Measurements from ENCODE around the gene FIP1L1. TPM values are rescaled to one million over a fixed set of nuclear protein-coding genes. Genes with fewer than 3 reads are reported as not detected.

FIP1L1 gene
- polyA plus RNA-seq, 1 donor from 2014 or later = 89.0 TPM

DNA sequence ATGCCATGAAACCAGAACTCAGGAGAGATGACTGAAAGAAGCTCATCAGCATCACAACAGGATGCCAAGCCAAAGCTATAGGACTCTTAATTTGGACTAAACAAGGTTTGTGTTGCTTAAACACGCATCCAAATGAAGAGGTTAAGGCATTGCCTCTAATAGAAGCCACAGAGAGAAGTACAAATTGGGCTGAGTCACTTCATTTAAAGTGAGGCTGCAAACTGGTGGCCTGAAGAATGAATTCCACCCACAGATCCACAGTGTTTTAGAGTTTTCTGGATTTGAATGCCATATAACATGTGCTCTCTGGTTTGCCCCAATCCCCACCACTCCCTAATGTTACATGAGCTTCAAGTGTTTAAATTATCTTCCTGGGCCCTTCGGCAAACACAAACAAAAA is 103.5 kb downstream of the FIP1L1 start:
- no peak overlapping the region for H2AFZ ChIP-seq (ENCODE audit: low read depth, low read length)
- TF ChIP-seq, protein P1, sequence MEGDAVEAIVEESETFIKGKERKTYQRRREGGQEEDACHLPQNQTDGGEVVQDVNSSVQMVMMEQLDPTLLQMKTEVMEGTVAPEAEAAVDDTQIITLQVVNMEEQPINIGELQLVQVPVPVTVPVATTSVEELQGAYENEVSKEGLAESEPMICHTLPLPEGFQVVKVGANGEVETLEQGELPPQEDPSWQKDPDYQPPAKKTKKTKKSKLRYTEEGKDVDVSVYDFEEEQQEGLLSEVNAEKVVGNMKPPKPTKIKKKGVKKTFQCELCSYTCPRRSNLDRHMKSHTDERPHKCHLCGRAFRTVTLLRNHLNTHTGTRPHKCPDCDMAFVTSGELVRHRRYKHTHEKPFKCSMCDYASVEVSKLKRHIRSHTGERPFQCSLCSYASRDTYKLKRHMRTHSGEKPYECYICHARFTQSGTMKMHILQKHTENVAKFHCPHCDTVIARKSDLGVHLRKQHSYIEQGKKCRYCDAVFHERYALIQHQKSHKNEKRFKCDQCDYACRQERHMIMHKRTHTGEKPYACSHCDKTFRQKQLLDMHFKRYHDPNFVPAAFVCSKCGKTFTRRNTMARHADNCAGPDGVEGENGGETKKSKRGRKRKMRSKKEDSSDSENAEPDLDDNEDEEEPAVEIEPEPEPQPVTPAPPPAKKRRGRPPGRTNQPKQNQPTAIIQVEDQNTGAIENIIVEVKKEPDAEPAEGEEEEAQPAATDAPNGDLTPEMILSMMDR (IDR thresholded peaks at IDR 0.05; ENCODE audit: poor library complexity, severe bottlenecking) = no peak
- TF ChIP-seq POLR2AphosphoS5 (IDR thresholded peaks at IDR 0.05) = no peak
- TF ChIP-seq, protein P2, sequence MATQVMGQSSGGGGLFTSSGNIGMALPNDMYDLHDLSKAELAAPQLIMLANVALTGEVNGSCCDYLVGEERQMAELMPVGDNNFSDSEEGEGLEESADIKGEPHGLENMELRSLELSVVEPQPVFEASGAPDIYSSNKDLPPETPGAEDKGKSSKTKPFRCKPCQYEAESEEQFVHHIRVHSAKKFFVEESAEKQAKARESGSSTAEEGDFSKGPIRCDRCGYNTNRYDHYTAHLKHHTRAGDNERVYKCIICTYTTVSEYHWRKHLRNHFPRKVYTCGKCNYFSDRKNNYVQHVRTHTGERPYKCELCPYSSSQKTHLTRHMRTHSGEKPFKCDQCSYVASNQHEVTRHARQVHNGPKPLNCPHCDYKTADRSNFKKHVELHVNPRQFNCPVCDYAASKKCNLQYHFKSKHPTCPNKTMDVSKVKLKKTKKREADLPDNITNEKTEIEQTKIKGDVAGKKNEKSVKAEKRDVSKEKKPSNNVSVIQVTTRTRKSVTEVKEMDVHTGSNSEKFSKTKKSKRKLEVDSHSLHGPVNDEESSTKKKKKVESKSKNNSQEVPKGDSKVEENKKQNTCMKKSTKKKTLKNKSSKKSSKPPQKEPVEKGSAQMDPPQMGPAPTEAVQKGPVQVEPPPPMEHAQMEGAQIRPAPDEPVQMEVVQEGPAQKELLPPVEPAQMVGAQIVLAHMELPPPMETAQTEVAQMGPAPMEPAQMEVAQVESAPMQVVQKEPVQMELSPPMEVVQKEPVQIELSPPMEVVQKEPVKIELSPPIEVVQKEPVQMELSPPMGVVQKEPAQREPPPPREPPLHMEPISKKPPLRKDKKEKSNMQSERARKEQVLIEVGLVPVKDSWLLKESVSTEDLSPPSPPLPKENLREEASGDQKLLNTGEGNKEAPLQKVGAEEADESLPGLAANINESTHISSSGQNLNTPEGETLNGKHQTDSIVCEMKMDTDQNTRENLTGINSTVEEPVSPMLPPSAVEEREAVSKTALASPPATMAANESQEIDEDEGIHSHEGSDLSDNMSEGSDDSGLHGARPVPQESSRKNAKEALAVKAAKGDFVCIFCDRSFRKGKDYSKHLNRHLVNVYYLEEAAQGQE (IDR thresholded peaks at IDR 0.05; ENCODE audit: borderline replicate concordance) = no peak
- no peak for TF ChIP-seq TAF1 (IDR thresholded peaks at IDR 0.05; ENCODE audit: low read depth)
- H3K9me2 ChIP-seq (ENCODE audit: insufficient read depth, low read length) = no peaks in the 10 kb centered on the region
- H3K9me3 ChIP-seq (ENCODE audit: low read length) = no peaks in the 10 kb centered on the region
- no peak overlapping the region for H3K4me3 ChIP-seq (ENCODE audit: low read length)
- no peak overlapping the region for H3K4me2 ChIP-seq (ENCODE audit: low read length)
- no peaks in the 10 kb centered on the region for H3K27me3 ChIP-seq (ENCODE audit: insufficient read depth, low read depth, low read length)
- H3F3A ChIP-seq (ENCODE audit: insufficient read depth, low read length, poor library complexity, severe bottlenecking) = no peaks in the 10 kb centered on the region
- H3K9ac ChIP-seq (ENCODE audit: low read length) = no peak overlapping the region
- no peaks in the 10 kb centered on the region for H3K36me3 ChIP-seq (ENCODE audit: insufficient read depth, low read length)
- no peaks in the 10 kb centered on the region for H4K20me1 ChIP-seq (ENCODE audit: insufficient read depth)
- H3K27ac ChIP-seq (ENCODE audit: low read length) = no peak overlapping the region
- no peaks in the 10 kb centered on the region for H3K79me2 ChIP-seq (replicated peaks; ENCODE audit: insufficient read depth, low read length)

DNA sequence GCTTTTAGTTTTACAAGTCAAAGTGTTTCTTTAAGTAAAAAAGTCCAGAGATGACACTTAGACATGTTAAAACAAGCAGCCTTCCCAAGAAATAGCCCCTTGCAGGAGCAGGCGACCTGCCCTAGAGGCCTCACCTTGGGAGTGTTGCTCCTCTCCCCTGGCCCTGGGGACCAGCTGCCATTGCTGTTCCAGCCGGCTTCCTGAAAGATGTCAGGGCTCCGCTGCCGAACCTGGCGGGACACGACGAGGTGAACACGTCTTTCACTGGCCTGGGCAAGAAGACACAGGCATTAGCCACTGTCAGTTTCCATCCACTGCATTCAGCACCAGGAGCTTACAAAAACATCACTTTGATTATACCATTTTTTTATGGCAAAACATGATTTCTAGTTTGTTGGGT is 104.1 kb downstream of the FIP1L1 start:
- no peaks in the 10 kb centered on the region for H3K9me2 ChIP-seq (ENCODE audit: insufficient read depth, low read length)

More for the DNA sequence above, 104.1 kb downstream of the FIP1L1 start:
- Histone ChIP-seq H3K27me3 (ENCODE audit: insufficient read depth, low read depth, low read length) (no peaks in the 10 kb centered on the region), H2AFZ (ENCODE audit: low read depth, low read length) (no peak overlapping the region), H3K4me3 (ENCODE audit: low read length) (no peak overlapping the region), H3K36me3 (ENCODE audit: insufficient read depth, low read length) (no peaks in the 10 kb centered on the region), H3K79me2 (replicated peaks; ENCODE audit: insufficient read depth, low read length) (no peaks in the 10 kb centered on the region), H3F3A (ENCODE audit: insufficient read depth, low read length, poor library complexity, severe bottlenecking) (no peaks in the 10 kb centered on the region), H4K20me1 (ENCODE audit: insufficient read depth) (no peaks in the 10 kb centered on the region), H3K27ac (ENCODE audit: low read length) (no peak overlapping the region), H3K9ac (ENCODE audit: low read length) (no peak overlapping the region), H3K4me2 (ENCODE audit: low read length) (no peak overlapping the region), H3K9me3 (ENCODE audit: low read length) (no peaks in the 10 kb centered on the region)
- TF ChIP-seq POLR2AphosphoS5 (IDR thresholded peaks at IDR 0.05) (no peak), MXI1 (conservative IDR thresholded peaks at IDR 0.05; ENCODE audit: poor library complexity, severe bottlenecking) (no peak), TAF1 (IDR thresholded peaks at IDR 0.05; ENCODE audit: low read depth) (no peak), SMC3 (conservative IDR thresholded peaks at IDR 0.05; ENCODE audit: poor library complexity) (no peak), RAD21 (conservative IDR thresholded peaks at IDR 0.05) (no peak), EP300 (conservative IDR thresholded peaks at IDR 0.05; ENCODE audit: poor library complexity, severe bottlenecking) (no peak), EZH2 (IDR thresholded peaks at IDR 0.05; ENCODE audit: borderline replicate concordance, insufficient read depth, low read length, poor library complexity, severe bottlenecking) (no peak)
- TF ChIP-seq, protein P2 (IDR thresholded peaks at IDR 0.05; ENCODE audit: borderline replicate concordance) = no peak
- TF ChIP-seq, protein P1 (IDR thresholded peaks at IDR 0.05; ENCODE audit: poor library complexity, severe bottlenecking) = no peak
